ENCODE measurements around the gene NCOA7. TPM values are rescaled to one million over a fixed set of nuclear protein-coding genes. Genes with fewer than 3 reads are reported as not detected.

Gene NCOA7
- total RNA-seq, 4 donors from 2014 or later, result 16.7 to 28.3 (median 21.2) TPM

DNA sequence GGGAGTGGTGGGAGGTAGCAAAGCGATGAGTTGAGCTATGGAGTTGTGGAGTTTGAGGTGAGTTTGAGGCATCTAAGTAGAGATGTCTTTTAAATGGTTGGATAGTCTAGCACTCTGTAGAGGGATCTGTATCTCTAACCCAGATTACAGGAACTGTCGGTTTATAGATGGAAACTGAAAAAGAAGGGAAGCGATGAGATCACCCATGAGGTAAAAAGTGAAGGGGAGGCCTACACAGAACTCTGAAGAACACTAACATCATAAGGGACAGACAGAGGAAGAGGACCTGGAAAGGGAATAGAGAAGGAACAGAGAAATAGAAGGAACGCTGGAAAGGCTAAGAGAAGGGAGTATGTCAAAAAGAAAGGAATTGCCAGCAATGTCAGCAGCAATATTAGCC lies 168.3 kb downstream of the NCOA7 start:
- in situ Hi-C loops (cut with MboI; ENCODE audit: low pct_ligation_motif_present in 1 of 4, low pct_unique_long_range_greater_than_20kb in 1 of 4, low sequenced_read_pairs in 3 of 4) (loop anchor here (10.0 to 25.0 kb wide), 4 partner anchors 104 to 647 kb away; partner anchors contain the start of genes HDDC2 (in 3 of the 4) and NCOA7 (in 1 of the 4)), intact Hi-C loops (cut with DNase I; ENCODE audit: low total_unique reads) (loop anchor here (10.0 kb wide), 1 partner anchor 174 kb away; no protein-coding TSS in a partner anchor)
- Histone ChIP-seq H3K27me3 (no peaks in the 10 kb centered on the region), H3K9me3 (no peaks in the 10 kb centered on the region), H3K27ac (no peak overlapping the region), H3K4me3 (no peak overlapping the region), H3K36me3 (no peaks in the 10 kb centered on the region), H3K4me1 (peaks cover 8 to 27% (median 11%) of the 10 kb centered on the region in 4 donors)
- DNase-seq, result no peak
- 79 to 93% methylated on average over 4 of the region's 4 CpGs for WGBS, 2 donors (ENCODE audit: low coverage in 1 of 2)
- TF ChIP-seq POLR2A (IDR thresholded peaks at IDR 0.05) (no peak), POLR2AphosphoS5 (IDR thresholded peaks at IDR 0.05) (no peak), EP300 (IDR thresholded peaks at IDR 0.05; ENCODE audit: low read depth) (no peak)
- TF ChIP-seq, protein P1, sequence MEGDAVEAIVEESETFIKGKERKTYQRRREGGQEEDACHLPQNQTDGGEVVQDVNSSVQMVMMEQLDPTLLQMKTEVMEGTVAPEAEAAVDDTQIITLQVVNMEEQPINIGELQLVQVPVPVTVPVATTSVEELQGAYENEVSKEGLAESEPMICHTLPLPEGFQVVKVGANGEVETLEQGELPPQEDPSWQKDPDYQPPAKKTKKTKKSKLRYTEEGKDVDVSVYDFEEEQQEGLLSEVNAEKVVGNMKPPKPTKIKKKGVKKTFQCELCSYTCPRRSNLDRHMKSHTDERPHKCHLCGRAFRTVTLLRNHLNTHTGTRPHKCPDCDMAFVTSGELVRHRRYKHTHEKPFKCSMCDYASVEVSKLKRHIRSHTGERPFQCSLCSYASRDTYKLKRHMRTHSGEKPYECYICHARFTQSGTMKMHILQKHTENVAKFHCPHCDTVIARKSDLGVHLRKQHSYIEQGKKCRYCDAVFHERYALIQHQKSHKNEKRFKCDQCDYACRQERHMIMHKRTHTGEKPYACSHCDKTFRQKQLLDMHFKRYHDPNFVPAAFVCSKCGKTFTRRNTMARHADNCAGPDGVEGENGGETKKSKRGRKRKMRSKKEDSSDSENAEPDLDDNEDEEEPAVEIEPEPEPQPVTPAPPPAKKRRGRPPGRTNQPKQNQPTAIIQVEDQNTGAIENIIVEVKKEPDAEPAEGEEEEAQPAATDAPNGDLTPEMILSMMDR (IDR thresholded peaks at IDR 0.05), result no peak

DNA sequence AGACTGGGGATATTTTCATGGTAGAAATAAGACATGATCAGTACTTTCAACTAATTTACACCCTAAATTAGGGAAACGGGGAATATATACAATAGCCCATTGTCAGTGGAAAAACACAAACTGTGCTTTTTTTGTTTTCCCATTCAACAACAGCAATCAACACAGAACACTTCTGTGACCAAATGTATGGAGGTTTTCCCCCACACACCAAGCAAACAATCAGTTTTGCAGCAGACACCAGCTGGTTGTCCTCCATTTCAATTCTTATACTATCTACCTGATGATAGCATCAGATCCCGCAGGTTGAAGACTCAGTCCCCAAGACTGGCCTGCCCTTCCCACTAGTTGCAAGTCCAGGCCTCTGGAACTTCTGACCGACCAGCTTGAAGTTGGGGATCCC lies 170.4 kb downstream of the NCOA7 start:
- 87 to 88% methylated on average over 2 to 3 of the region's 3 CpGs for WGBS, 2 donors (ENCODE audit: low coverage in 1 of 2)
- in situ Hi-C loops (cut with MboI; ENCODE audit: low pct_ligation_motif_present in 1 of 4, low pct_unique_long_range_greater_than_20kb in 1 of 4, low sequenced_read_pairs in 3 of 4), result loop anchor here in 3 of 4 donors (25.0 kb wide), 2 partner anchors 174 to 649 kb away; partner anchors contain the start of genes HDDC2 (in 3 of the 3) and NCOA7 (in 1 of the 3)
- intact Hi-C loops (cut with DNase I; ENCODE audit: low total_unique reads), result no loop called here
- DNase-seq, result no peak
- Histone ChIP-seq H3K4me3 (no peak overlapping the region), H3K4me1 (peaks cover 8 to 25% (median 11%) of the 10 kb centered on the region in 4 donors), H3K27me3 (no peaks in the 10 kb centered on the region), H3K36me3 (no peaks in the 10 kb centered on the region), H3K9me3 (no peaks in the 10 kb centered on the region), H3K27ac (no peak overlapping the region)
- TF ChIP-seq EP300 (IDR thresholded peaks at IDR 0.05; ENCODE audit: low read depth), result no peak
- TF ChIP-seq POLR2AphosphoS5 (IDR thresholded peaks at IDR 0.05), result no peak
- TF ChIP-seq POLR2A (IDR thresholded peaks at IDR 0.05), result no peak
- TF ChIP-seq, protein P1 (IDR thresholded peaks at IDR 0.05), result no peak

DNA sequence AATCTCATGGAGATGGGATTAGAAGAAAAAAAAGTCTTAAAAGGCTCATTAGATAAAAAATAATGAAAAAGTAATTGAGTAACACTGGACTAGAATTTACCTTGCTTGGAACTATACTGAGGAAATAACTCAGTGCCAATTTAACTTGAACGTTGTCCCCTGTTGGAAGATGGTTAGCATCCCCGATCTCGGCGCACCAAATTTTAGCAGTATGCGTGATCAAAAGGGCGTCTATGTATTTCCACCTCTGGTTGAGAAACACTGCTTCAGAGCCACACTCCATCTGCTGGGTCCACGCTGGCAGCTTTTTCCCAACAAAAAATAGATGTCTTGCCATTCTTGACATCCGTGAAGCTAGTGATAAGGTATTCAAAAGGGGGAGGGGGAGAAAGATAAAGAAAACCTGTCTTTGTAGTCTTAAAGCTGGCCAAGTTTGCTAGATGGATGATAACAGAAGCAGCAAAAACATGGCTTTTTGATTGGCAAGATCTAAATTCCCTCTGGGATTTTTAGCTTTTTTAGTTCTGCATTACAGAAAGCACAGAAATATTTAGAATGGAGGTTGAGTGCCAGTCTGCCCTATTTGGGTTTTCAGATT lies 172.2 kb downstream of the NCOA7 start:
- no peak for TF ChIP-seq EP300 (IDR thresholded peaks at IDR 0.05; ENCODE audit: low read depth)
- no peak for TF ChIP-seq POLR2AphosphoS5 (IDR thresholded peaks at IDR 0.05)
- TF ChIP-seq, protein P1 (IDR thresholded peaks at IDR 0.05), result no peak
- no peak for TF ChIP-seq POLR2A (IDR thresholded peaks at IDR 0.05)
- no peak for DNase-seq
- WGBS, 2 donors (ENCODE audit: low coverage in 1 of 2), result 94 to 95% methylated on average over 6 to 8 of the region's 8 CpGs
- Histone ChIP-seq H3K27me3 (no peaks in the 10 kb centered on the region), H3K4me3 (no peak overlapping the region), H3K9me3 (no peaks in the 10 kb centered on the region), H3K36me3 (peaks cover 0 to 11% (median 4%) of the 10 kb centered on the region in 4 donors), H3K27ac (no peak overlapping the region), H3K4me1 (peaks cover 5 to 17% (median 6%) of the 10 kb centered on the region in 4 donors)
- in situ Hi-C loops (cut with MboI; ENCODE audit: low pct_ligation_motif_present in 1 of 4, low pct_unique_long_range_greater_than_20kb in 1 of 4, low sequenced_read_pairs in 3 of 4) (loop anchor here in 3 of 4 donors (25.0 kb wide), 2 partner anchors 176 to 651 kb away; partner anchors contain the start of genes HDDC2 (in 3 of the 3) and NCOA7 (in 1 of the 3)), intact Hi-C loops (cut with DNase I; ENCODE audit: low total_unique reads) (no loop called here)

DNA sequence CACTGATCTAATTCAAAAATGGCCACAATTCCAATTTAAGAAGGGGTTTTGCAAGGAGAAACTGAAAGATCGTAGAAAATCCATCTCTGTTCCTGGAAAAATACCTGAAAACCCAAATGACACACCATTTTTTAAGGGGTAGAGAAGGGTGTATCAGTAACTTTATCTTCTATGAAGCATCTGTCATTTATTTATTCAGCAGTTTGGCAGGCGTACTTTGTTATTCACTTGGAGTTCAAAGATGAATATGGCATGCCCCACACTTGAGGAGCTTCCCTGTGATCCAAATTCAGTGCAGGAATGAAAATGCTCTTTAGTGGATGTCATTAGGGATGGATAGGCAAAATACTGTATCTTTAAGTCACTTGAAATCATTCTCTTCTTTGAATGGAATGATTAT lies 173.1 kb downstream of the NCOA7 start:
- 75 to 79% methylated on average over 2 of the region's 2 CpGs for WGBS, 2 donors (ENCODE audit: low coverage in 1 of 2)
- Histone ChIP-seq H3K4me1 (peaks cover 0 to 8% (median 0%) of the 10 kb centered on the region in 4 donors), H3K4me3 (no peak overlapping the region), H3K27me3 (no peaks in the 10 kb centered on the region), H3K27ac (no peak overlapping the region), H3K36me3 (peaks cover 0 to 15% (median 6%) of the 10 kb centered on the region in 4 donors), H3K9me3 (no peaks in the 10 kb centered on the region)
- in situ Hi-C loops (cut with MboI; ENCODE audit: low pct_ligation_motif_present in 1 of 4, low pct_unique_long_range_greater_than_20kb in 1 of 4, low sequenced_read_pairs in 3 of 4), result loop anchor here in 3 of 4 donors (25.0 kb wide), 2 partner anchors 177 to 652 kb away; partner anchors contain the start of genes HDDC2 (in 3 of the 3) and NCOA7 (in 1 of the 3)
- DNase-seq, result no peak
- TF ChIP-seq EP300 (IDR thresholded peaks at IDR 0.05; ENCODE audit: low read depth) (no peak), POLR2A (IDR thresholded peaks at IDR 0.05) (no peak), POLR2AphosphoS5 (IDR thresholded peaks at IDR 0.05) (no peak)
- TF ChIP-seq, protein P1 (IDR thresholded peaks at IDR 0.05), result no peak
- intact Hi-C loops (cut with DNase I; ENCODE audit: low total_unique reads), result no loop called here
